Muscle of leg (tissue), 11 donors: ENCODE measurements around the gene NAA11. TPM values are rescaled to one million over a fixed set of nuclear protein-coding genes. Genes with fewer than 3 reads are reported as not detected.
"Not testable (repeated sequence)": the region's sequence is repeated elsewhere in the genome, so short reads cannot be mapped to it uniquely, and the experiment has no call there.

Source experiments
- DNase-seq: peaks from one replicate; pipeline ENCODE4 v3.0.0; 2013
- H3K27ac ChIP-seq: one replicate; pipeline ENCODE4 v1.5.1; 2013; ENCODE audit warnings: mild to moderate bottlenecking, low read length, control low read depth
- H3K27me3 ChIP-seq: one replicate; pipeline ENCODE4 v1.6.1; 2013; ENCODE audit warnings: low read length; ENCODE audit not compliant: control insufficient read depth, insufficient read depth
- H3K36me3 ChIP-seq: one replicate; pipeline ENCODE4 v1.6.1; 2013; ENCODE audit warnings: low read length; ENCODE audit not compliant: control insufficient read depth, insufficient read depth
- H3K4me1 ChIP-seq: one replicate; pipeline ENCODE4 v1.6.1; 2013; ENCODE audit warnings: low read length; ENCODE audit not compliant: control insufficient read depth, insufficient read depth
- H3K4me3 ChIP-seq: one replicate; pipeline ENCODE4 v1.5.1; 2013; ENCODE audit warnings: low read length, control low read depth
- H3K9me3 ChIP-seq: replicated peaks from 2 replicates; pipeline ENCODE4 v1.6.1; 2013; ENCODE audit warnings: low read depth, low read length; ENCODE audit not compliant: control insufficient read depth
- WGBS: methylation state at CpG from one replicate; pipeline ENCODE4 v1.1.5; 2013; ENCODE audit warnings: missing lambda C conversion rate; ENCODE audit not compliant: insufficient coverage; 5-methylcytosine and 5-hydroxymethylcytosine counted together
- polyA plus RNA-seq, 8 donors: library from polyadenylated mRNA; unstranded; fragments of 120-200 nt; gene quantifications; one replicate each; pipeline versions ENCODE4 v1.2.1 to v1.2.3, GENCODE V29; 2013; ENCODE audit warnings: inconsistent platforms in 1 of 8, low replicate concordance in 1 of 8; ENCODE audit not compliant: insufficient read length in 8 of 8, insufficient read depth in 1 of 8
- total RNA-seq: library from RNA; stranded (reverse); fragments of 120-200 nt; gene quantifications from one replicate; pipeline ENCODE4 v1.2.4, GENCODE V29; 2013

Gene NAA11
- total and polyA plus RNA-seq, 9 donors, result 0.10 to 0.88 (median 0.30) TPM

DNA sequence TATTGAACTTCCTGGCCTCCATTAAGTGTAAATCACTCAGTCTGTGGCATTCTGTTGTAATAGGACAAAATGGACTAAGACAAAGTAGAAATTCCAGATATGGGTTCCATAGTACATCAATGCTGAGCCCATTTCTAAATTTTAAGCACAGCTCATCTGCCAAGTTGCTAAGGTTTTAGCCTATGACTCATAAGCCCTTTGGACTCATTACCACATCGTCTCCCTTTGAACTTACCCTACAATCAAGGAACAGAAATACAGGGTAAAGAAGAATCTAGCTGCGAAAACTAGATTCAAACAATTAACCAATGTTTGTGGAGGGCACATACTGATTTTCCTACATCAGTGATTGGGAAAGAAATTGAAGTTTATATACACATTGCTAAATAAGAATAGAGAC lies 31.8 kb downstream of the NAA11 start:
- no CpG with 5 or more reads among the region's 2 CpGs for WGBS
- H3K27me3 ChIP-seq, result no peaks in the 10 kb centered on the region
- no peaks in the 10 kb centered on the region for H3K4me1 ChIP-seq

DNA sequence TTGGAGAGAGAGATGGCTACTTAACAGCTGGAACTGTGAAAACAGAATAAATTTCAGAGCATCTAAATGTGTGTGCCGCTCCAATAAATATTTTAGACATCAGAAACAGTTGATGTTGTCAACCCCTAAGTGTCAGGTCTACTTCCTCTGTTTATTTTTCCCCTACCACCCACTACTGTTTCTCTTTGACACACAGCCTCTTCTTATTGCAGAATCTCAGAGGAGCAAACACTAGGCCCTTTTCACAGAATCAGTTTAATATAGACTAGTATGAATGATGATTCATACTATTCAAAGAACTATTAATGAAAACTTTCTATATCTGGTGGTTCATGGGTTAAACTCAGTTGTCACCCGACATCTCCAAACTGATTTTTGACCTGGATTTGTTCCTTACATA lies 33.9 kb downstream of the NAA11 start:
- DNase-seq, result no peak
- Histone ChIP-seq H3K36me3 (no peaks in the 10 kb centered on the region), H3K9me3 (no peaks in the 10 kb centered on the region), H3K27me3 (no peaks in the 10 kb centered on the region), H3K4me3 (no peak overlapping the region), H3K27ac (no peak overlapping the region), H3K4me1 (no peaks in the 10 kb centered on the region)
- no CpG with 5 or more reads among the region's 2 CpGs for WGBS

More for the DNA sequence above, 31.8 kb downstream of the NAA11 start:
- H3K36me3 ChIP-seq, result no peaks in the 10 kb centered on the region
- DNase-seq, result no peak
- no peak overlapping the region for H3K4me3 ChIP-seq
- no peaks in the 10 kb centered on the region for H3K9me3 ChIP-seq
- H3K27ac ChIP-seq, result no peak overlapping the region

DNA sequence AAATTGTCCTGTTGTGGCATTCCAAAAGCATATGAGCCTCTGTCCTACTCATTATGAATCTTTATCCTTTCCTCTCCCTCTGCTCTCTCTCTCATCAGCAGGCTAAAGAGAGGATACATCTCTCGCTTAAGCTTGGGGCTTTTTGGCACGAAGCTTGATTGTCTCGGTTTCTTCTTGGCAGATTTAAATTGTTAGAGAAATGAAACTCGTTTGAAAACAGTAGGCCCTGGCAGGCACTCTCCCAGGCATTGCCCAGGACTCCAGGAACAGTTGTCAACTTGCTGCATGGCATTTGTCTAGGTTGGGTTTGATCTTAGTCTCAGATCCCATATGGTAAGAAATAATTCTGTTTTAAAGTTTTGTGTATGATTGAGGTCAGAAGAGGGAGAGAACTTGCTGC lies 35.5 kb downstream of the NAA11 start:
- DNase-seq, result peak; percentile 39
- no peaks in the 10 kb centered on the region for H3K9me3 ChIP-seq
- H3K27ac ChIP-seq, result no peak overlapping the region
- H3K4me1 ChIP-seq, result no peaks in the 10 kb centered on the region
- H3K27me3 ChIP-seq, result no peaks in the 10 kb centered on the region
- H3K36me3 ChIP-seq, result no peaks in the 10 kb centered on the region
- 0% methylated on average over 1 of the region's 4 CpGs for WGBS
- no peak overlapping the region for H3K4me3 ChIP-seq

DNA sequence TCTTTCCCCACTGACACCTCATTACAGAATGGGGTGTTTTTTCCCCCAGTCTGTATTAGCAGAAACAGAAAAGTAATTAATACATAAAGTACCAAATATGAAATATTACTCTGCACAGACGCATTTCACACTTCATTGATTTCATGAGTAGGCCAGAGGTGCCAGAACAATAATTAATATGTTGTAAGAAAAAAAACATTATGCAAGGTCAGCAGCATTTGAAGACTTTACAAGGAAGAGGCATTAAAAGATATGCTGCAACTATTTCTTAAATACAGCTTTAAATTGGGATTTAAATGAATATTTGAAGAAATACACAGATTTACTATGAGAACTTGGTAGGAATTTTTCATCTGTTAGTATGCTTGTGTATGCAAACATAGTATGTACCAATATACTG lies 37.7 kb downstream of the NAA11 start:
- DNase-seq, result no peak
- no peak overlapping the region for H3K4me3 ChIP-seq
- WGBS, result no CpG with 5 or more reads among the region's 1 CpG
- H3K27ac ChIP-seq, result no peak overlapping the region
- no peaks in the 10 kb centered on the region for H3K27me3 ChIP-seq
- H3K9me3 ChIP-seq, result no peaks in the 10 kb centered on the region
- H3K4me1 ChIP-seq, result no peaks in the 10 kb centered on the region
- no peaks in the 10 kb centered on the region for H3K36me3 ChIP-seq

DNA sequence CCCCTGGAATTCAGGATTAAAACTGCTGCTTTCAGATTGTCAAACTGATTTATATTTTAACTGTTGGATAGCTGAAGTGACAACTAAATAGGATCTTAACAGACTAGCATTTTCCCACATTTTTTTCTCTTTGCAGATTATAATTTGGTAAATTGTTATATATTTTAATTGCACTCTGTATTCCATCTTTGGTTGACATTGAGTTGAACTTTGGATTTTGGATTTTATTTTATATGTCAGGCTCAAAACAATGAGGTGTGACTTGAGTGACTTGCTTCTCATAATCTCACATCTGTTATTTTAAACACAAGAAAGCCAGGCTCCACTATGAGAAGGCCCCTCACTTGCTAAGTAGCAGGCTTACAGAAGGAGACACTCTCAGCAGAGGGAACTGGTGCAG lies 38.1 kb downstream of the NAA11 start:
- no peak overlapping the region for H3K4me3 ChIP-seq
- H3K9me3 ChIP-seq, result no peaks in the 10 kb centered on the region
- H3K36me3 ChIP-seq, result no peaks in the 10 kb centered on the region
- DNase-seq, result no peak
- H3K4me1 ChIP-seq, result no peaks in the 10 kb centered on the region
- H3K27me3 ChIP-seq, result no peaks in the 10 kb centered on the region
- no peak overlapping the region for H3K27ac ChIP-seq

DNA sequence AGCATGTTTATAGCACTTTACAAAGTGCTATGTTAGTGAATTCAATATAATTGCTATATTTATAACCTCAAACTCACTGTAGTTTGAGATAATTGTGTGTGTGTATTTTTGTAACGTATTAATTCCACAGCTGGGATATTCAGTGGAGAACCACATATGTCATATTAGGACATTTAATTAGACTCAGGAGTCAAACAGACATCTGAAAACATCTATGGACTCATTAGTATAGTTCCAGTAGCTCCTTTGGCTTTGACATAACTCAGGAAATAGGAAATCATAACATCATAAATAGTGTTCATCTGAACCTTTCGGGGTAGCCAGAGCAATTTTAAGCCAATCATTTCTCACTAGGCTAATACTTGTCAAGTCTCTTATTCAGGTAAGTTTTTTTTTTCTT lies 38.8 kb downstream of the NAA11 start:
- no peaks in the 10 kb centered on the region for H3K27me3 ChIP-seq
- no peak overlapping the region for H3K27ac ChIP-seq
- no peaks in the 10 kb centered on the region for H3K9me3 ChIP-seq
- H3K4me3 ChIP-seq, result no peak overlapping the region
- H3K36me3 ChIP-seq, result no peaks in the 10 kb centered on the region
- no peaks in the 10 kb centered on the region for H3K4me1 ChIP-seq
- no CpG with 5 or more reads among the region's 2 CpGs for WGBS
- no peak for DNase-seq

DNA sequence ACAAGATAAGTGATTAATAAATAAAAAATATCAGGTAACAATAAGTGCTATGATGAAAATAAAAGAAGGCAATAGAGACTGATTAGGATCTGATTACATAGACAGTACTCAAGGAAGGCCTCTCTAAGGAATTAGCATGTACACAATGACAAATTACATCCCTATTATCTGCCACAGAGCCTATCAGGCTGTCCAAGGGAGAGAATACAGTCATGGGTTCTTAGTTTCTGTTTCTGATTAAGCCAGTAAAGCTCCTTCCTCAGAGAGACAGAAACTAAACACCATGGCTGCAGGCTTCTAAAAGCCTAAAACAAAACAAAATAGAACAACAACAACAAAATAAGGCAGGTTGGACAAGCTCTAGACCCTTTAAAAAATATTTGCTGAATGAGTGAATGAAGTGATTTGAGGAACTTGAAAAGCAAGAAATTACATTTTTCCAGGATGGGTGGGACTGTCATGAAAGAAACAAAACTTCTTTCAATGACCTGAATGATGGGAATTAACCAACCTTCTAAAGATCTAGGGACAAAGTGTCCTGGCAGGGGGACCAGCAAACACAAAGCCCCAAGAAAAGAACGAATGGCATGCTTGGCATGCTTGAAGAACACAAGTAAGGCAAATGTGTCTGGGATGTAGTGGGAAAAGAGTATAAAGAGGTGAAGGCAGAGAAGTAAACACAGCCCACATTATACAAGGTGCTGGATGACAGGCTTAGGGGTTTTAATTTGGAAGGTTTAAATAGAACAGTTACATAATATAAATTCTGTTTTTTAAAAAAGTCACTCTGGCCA lies 44.1 kb downstream of the NAA11 start:
- no peak overlapping the region for H3K27ac ChIP-seq
- H3K36me3 ChIP-seq, result no peaks in the 10 kb centered on the region
- H3K4me1 ChIP-seq, result no peaks in the 10 kb centered on the region
- no peaks in the 10 kb centered on the region for H3K9me3 ChIP-seq
- no peak overlapping the region for H3K4me3 ChIP-seq
- H3K27me3 ChIP-seq, result no peaks in the 10 kb centered on the region
- no CpG with 5 or more reads among the region's 1 CpG for WGBS
- DNase-seq, result no peak

DNA sequence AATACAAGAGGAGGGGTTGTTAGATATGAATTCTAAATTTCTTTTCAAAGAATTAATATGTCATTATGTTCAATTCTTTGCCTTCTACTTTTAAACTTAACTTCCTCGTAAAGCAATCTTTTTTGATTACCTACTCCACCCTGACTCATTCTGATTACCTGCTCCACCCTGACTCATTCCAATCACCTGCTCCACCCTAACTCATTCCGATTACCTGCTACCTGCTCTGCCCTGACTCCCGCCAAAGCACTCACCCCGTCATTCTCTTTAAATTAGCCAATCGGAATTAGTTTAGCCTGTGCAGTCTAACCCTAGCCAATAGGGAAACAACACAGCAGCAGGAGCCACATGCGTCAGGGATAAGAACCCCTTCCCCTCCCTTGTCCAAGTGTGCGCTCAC lies 48.4 kb downstream of the NAA11 start:
- not testable (repeated sequence) for H3K27ac ChIP-seq, H3K27me3 ChIP-seq, H3K4me1 ChIP-seq, H3K9me3 ChIP-seq, H3K4me3 ChIP-seq, H3K36me3 ChIP-seq, DNase-seq
- WGBS, result 100% methylated on average over 1 of the region's 7 CpGs

DNA sequence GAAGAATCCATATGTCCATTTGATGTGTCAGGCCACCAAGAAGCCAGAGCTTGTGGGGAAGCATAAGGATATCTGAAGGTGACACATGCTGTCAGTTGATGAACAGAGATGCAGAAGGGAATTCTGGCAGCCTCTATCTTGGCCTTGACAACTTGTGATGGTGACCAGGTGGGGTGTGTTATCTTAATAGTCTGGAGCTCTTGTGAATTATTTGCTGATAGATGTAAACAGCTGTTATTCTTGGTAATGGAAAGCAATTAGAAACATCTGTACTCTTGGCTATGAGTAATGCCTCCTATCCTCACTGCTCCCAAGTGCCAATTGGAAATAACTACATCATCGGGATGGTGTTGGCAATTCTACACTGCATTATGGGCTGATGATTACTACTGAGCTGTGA lies 51.9 kb downstream of the NAA11 start:
- H3K9me3 ChIP-seq, result no peaks in the 10 kb centered on the region
- peak; percentile 83 for DNase-seq

DNA sequence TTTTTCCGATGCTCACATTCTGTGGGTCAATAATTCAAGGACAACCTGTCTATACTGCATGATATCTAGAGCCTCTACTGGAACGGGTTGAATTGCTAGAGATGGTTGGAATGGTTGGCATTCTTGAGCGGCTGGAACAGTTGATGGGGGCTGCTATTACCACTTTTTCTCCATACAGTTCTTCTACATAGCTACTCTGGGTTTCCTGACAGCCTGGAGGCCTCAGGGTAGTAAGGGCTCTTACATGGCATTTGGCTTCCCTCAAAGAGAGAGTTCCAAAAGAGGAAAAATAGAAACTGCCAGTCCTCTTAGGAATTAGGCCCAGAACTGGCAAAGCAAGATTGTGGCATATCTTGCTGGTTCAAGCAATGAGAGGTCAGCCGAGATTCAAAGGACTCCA lies 53.1 kb downstream of the NAA11 start:
- WGBS, result no CpG with 5 or more reads among the region's 4 CpGs
- no peak for DNase-seq
- H3K27me3 ChIP-seq, result no peaks in the 10 kb centered on the region
- H3K36me3 ChIP-seq, result no peaks in the 10 kb centered on the region
- no peaks in the 10 kb centered on the region for H3K9me3 ChIP-seq
- H3K4me1 ChIP-seq, result peaks cover 5% of the 10 kb centered on the region
- no peak overlapping the region for H3K4me3 ChIP-seq
- peak overlapping the region; percentile 20 for H3K27ac ChIP-seq

More for the DNA sequence above, 51.9 kb downstream of the NAA11 start:
- no peaks in the 10 kb centered on the region for H3K36me3 ChIP-seq
- H3K27me3 ChIP-seq, result no peaks in the 10 kb centered on the region
- H3K4me3 ChIP-seq, result no peak overlapping the region
- H3K27ac ChIP-seq, result no peak overlapping the region
- no CpG with 5 or more reads among the region's 1 CpG for WGBS
- H3K4me1 ChIP-seq, result peaks cover 5% of the 10 kb centered on the region

DNA sequence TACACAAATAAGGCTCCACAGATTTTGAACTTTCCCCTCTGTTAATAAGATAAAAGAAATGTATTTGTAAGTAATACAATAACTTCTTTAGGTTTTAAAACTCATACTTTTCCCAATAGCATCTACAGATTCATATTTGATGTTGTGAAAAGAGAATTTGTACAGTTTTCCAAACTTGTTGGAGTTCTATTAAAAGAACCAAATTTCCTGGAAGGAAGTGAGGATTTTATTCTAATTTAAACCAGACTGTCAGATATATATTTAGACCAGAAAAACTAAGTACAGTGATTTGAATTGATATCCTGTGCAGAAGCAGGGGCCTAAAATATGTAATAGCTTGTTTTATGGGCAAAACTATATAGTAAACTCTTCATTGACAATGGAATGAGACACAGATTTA lies 53.7 kb downstream of the NAA11 start:
- DNase-seq, result peak; percentile 75
- Histone ChIP-seq H3K9me3 (no peaks in the 10 kb centered on the region), H3K27ac (no peak overlapping the region), H3K4me3 (no peak overlapping the region), H3K4me1 (peaks cover 5% of the 10 kb centered on the region), H3K27me3 (no peaks in the 10 kb centered on the region), H3K36me3 (no peaks in the 10 kb centered on the region)
